Endothelial cell of umbilical vein (primary cell): ENCODE results near the gene TBC1D3I.
"Not testable (repeated sequence)": the region's sequence is repeated elsewhere in the genome, so short reads cannot be mapped to it uniquely, and the experiment has no call there.

Source experiments
- CTCF ChIP-seq, 2 donors: IDR thresholded peaks; 1 replicate in 1 of 2; 2 replicates in 1 of 2; pipeline ENCODE4 v1.5.1; 2011; ENCODE audit warnings: low read length in 2 of 2, mild to moderate bottlenecking in 2 of 2, moderate library complexity in 2 of 2, control low read depth in 1 of 2, inconsistent platforms in 1 of 2, low read depth in 1 of 2; ENCODE audit not compliant: insufficient read depth in 1 of 2; ENCODE audit errors: extremely low read depth in 1 of 2
- POLR2A ChIP-seq: IDR thresholded peaks from 2 replicates; pipeline ENCODE4 v1.6.1; 2012; ENCODE audit warnings: low read depth, mild to moderate bottlenecking, control low read depth, low read length

- TF ChIP-seq CTCF (IDR thresholded peaks at IDR 0.05; ENCODE audit: extremely low read depth in 1 of 2, insufficient read depth in 1 of 2, low read depth in 1 of 2, low read length in 2 of 2); POLR2A: not testable (repeated sequence)
Measured at GRCh38 chr17:36211484-36212271, 52.7 kb downstream of the TBC1D3I start.
